Measurements from ENCODE around the gene CHST11.
"Not testable (repeated sequence)": the region's sequence is repeated elsewhere in the genome, so short reads cannot be mapped to it uniquely, and the experiment has no call there.

CHST11 gene

DNA sequence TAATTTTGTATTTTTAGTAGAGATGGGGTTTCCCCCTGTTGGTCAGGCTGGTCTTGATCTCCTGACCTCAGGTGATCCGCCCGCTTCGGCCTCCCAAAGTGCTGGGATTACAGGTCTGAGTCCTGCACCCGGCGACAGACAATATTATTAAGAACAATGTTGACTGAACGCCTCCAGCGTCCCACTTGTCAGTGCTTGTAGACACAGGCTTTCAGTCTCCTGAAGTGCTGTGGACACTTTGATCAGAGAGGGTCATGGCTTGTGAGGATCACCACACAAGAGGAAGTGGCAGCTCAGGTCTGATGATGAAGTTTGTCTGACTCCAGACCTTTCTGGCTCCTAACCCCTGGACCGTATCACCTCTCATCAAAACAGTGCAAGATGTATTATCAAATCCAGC lies 114.6 kb downstream of the CHST11 start:
- no peaks in the 10 kb centered on the region for H3K9me2 ChIP-seq (replicated peaks; ENCODE audit: control insufficient read depth, low read length)

DNA sequence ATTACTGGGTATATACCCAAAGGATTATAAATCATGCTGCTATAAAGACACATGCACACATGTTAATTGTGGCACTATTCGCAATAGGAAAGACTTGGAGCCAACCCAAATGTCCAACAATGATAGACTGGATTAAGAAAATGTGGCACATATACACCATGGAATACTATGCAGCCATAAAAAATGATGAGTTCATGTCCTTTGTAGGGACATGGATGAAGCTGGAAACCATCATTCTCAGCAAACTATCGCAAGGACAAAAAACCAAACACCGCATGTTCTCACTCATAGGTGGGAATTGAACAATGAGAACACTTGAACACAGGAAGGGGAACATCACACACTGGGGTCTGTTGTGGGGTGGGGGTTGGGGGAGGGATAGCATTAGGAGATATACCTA lies 117.6 kb downstream of the CHST11 start:
- not testable (repeated sequence) for H3K4me2 ChIP-seq (ENCODE audit: low read length); H3K27me3 ChIP-seq (ENCODE audit: control insufficient read depth, low read length); H4K20me1 ChIP-seq (ENCODE audit: control insufficient read depth, insufficient read depth, low read depth, low read length); H3K9me2 ChIP-seq (replicated peaks; ENCODE audit: control insufficient read depth, low read length); H3K4me3 ChIP-seq (ENCODE audit: low read length); H3K36me3 ChIP-seq (ENCODE audit: control insufficient read depth, low read length); H3K9me3 ChIP-seq (ENCODE audit: control insufficient read depth, insufficient read depth, low read length)
- Histone ChIP-seq H3K4me1 (ENCODE audit: control insufficient read depth, low read length) (peaks cover 86% of the 10 kb centered on the region), H3K27ac (ENCODE audit: low read depth, low read length) (0 out of 2 replicates have a peak overlapping the region, but pooled peaks have one; percentile 39), H3K79me2 (ENCODE audit: control insufficient read depth, low read length) (peaks cover 16% of the 10 kb centered on the region), H3F3A (ENCODE audit: control insufficient read depth, insufficient read depth) (peaks cover 41% of the 10 kb centered on the region)

More for the DNA sequence above, 114.6 kb downstream of the CHST11 start:
- Histone ChIP-seq H3F3A (ENCODE audit: control insufficient read depth, insufficient read depth) (peaks cover 23% of the 10 kb centered on the region), H3K36me3 (ENCODE audit: control insufficient read depth, low read length) (no peaks in the 10 kb centered on the region), H3K27me3 (ENCODE audit: control insufficient read depth, low read length) (no peaks in the 10 kb centered on the region), H3K9me3 (ENCODE audit: control insufficient read depth, insufficient read depth, low read length) (no peaks in the 10 kb centered on the region), H3K4me1 (ENCODE audit: control insufficient read depth, low read length) (peaks cover 86% of the 10 kb centered on the region), H3K4me3 (ENCODE audit: low read length) (peak overlapping the region; percentile 71), H3K79me2 (ENCODE audit: control insufficient read depth, low read length) (peaks cover 13% of the 10 kb centered on the region), H3K4me2 (ENCODE audit: low read length) (peak overlapping the region; percentile 98), H3K27ac (ENCODE audit: low read depth, low read length) (peak overlapping the region; percentile 95), H4K20me1 (ENCODE audit: control insufficient read depth, insufficient read depth, low read depth, low read length) (no peaks in the 10 kb centered on the region)
- no peak for TF ChIP-seq CTCF (IDR thresholded peaks at IDR 0.05; ENCODE audit: low read depth, low read length, poor library complexity, severe bottlenecking)
- TF ChIP-seq EZH2phosphoT487 (IDR thresholded peaks at IDR 0.05; ENCODE audit: borderline replicate concordance, low read length), result no peak

GRCh38 chr12:104574758-104575157 lies 118.0 kb downstream of the CHST11 start:
- not testable (repeated sequence) for H3K9me2 ChIP-seq (replicated peaks; ENCODE audit: control insufficient read depth, low read length); H3K9me3 ChIP-seq (ENCODE audit: control insufficient read depth, insufficient read depth, low read length); H3K36me3 ChIP-seq (ENCODE audit: control insufficient read depth, low read length); H4K20me1 ChIP-seq (ENCODE audit: control insufficient read depth, insufficient read depth, low read depth, low read length); H3K27me3 ChIP-seq (ENCODE audit: control insufficient read depth, low read length)
- peak overlapping the region; percentile 64 for H3K4me2 ChIP-seq (ENCODE audit: low read length)
- H3K4me1 ChIP-seq (ENCODE audit: control insufficient read depth, low read length), result peaks cover 86% of the 10 kb centered on the region
- H3F3A ChIP-seq (ENCODE audit: control insufficient read depth, insufficient read depth), result peaks cover 38% of the 10 kb centered on the region
- peak overlapping the region; percentile 34; the same call in 1 of the 2 replicates for H3K4me3 ChIP-seq (ENCODE audit: low read length)
- peak overlapping the region; percentile 59 for H3K27ac ChIP-seq (ENCODE audit: low read depth, low read length)
- H3K79me2 ChIP-seq (ENCODE audit: control insufficient read depth, low read length), result peaks cover 16% of the 10 kb centered on the region

DNA sequence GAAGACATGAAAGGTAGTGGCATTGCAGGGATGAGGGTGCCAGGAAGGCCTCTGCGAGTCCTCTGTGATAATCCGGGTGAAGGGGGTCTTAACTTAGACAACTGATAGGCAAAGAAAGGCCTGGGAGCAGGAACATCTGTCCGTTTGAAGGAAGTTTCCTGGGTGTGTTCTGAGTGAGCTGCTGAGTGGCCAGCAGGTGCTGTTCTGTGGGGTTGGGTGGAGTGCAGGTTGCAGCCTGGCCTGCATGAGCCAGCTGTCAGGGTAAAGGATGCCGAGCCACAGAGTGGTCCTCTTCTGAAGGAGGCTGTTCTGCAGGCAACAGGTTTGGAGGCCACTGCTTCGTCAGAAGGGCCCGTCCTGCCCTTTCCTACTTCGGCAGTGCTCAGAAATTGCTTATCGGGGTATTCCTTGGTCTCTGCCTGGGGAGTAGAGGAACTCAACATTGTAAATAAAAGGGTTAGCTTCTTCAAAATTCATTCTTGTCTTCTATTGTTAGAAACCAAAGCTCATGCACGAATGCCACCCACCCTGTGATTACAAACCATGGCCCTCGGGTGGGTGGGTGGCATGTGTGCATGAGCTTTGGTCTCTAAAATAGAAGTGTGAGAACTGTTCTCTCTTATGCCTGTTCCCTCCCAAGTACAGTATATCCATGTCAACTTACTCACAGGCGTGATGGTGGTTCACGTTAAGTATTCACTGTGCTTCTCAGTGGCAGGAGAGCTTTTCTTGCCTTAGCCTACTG lies 118.9 kb downstream of the CHST11 start:
- Histone ChIP-seq H3K27me3 (ENCODE audit: control insufficient read depth, low read length) (no peaks in the 10 kb centered on the region), H4K20me1 (ENCODE audit: control insufficient read depth, insufficient read depth, low read depth, low read length) (no peaks in the 10 kb centered on the region), H3K4me3 (ENCODE audit: low read length) (peak overlapping the region; percentile 34), H3K4me1 (ENCODE audit: control insufficient read depth, low read length) (peaks cover 86% of the 10 kb centered on the region), H3K79me2 (ENCODE audit: control insufficient read depth, low read length) (peaks cover 21% of the 10 kb centered on the region), H3K27ac (ENCODE audit: low read depth, low read length) (peak overlapping the region; percentile 59), H3K9me2 (replicated peaks; ENCODE audit: control insufficient read depth, low read length) (no peaks in the 10 kb centered on the region), H3K9me3 (ENCODE audit: control insufficient read depth, insufficient read depth, low read length) (no peaks in the 10 kb centered on the region), H3K36me3 (ENCODE audit: control insufficient read depth, low read length) (no peaks in the 10 kb centered on the region; the same call in 1 of the 2 replicates), H3K4me2 (ENCODE audit: low read length) (peak overlapping the region; percentile 64), H3F3A (ENCODE audit: control insufficient read depth, insufficient read depth) (peaks cover 30% of the 10 kb centered on the region)
- TF ChIP-seq CTCF (IDR thresholded peaks at IDR 0.05; ENCODE audit: low read depth, low read length, poor library complexity, severe bottlenecking) (peak; percentile 12), EZH2phosphoT487 (IDR thresholded peaks at IDR 0.05; ENCODE audit: borderline replicate concordance, low read length) (no peak)

All from DOHH2 (cell line).